CD4-positive, alpha-beta T cell treated with Interleukin-2 at 100 ng/mL for 4 hours (primary cell): ENCODE measurements around the gene TEX2.
"Not testable (repeated sequence)": the region's sequence is repeated elsewhere in the genome, so short reads cannot be mapped to it uniquely, and the experiment has no call there.

Experiments
- DNase-seq: peaks from one replicate; pipeline ENCODE4 v3.0.0-alpha.2; 2020; ENCODE audit warnings: low spot score

Gene TEX2

GRCh38 chr17:64240261-64240740, 22.8 kb downstream of the TEX2 start:
- no peak for DNase-seq

GRCh38 chr17:64238449-64238848, 24.6 kb downstream of the TEX2 start:
- not testable (repeated sequence) for DNase-seq

DNA sequence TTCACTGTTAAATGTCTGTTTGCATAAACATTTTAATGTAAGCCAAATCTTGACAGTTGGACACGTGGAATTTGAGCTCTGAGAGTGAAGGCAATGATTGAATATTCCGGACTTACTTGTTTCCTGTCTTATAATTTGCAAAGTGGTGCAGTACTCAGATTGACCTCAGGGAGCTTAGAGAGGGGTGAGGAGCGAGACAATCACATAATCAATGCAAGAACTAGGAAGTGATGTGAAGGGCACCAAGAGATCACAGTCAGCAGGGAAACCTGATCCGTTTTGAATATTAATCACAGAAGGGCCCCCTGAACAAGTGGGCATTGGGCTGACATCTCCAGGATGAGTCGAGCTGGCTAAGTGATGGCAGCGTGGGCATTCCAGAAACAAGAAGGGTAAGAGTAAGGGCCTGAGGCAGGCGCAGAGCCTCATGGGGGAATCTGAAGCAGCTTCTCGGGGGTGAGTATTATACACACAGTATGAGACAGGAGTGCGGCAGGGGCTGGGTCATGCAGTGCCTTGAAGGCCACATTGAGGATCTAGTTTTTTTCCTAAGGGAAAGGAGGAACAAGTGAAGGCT, 26.1 kb downstream of the TEX2 start:
- no peak for DNase-seq

DNA sequence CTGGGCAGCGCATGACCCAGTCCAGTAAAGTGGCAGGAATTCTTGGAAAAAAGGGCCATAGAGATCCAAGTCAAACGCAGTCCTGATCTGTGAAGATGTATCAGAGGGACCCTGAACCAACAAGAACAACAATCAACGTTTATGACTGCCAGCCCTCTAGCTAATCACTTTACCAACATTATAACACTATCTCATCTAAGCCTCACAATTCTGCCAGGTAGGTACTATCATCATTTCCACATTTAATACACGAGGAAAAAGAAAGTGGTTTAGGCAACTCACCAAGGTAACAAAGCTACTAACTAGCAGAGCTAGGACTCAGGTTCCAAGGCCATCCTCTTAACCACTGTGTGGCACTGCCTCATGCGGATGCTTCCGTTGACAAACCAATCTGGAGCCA, 28.1 kb downstream of the TEX2 start:
- DNase-seq, result no peak

DNA sequence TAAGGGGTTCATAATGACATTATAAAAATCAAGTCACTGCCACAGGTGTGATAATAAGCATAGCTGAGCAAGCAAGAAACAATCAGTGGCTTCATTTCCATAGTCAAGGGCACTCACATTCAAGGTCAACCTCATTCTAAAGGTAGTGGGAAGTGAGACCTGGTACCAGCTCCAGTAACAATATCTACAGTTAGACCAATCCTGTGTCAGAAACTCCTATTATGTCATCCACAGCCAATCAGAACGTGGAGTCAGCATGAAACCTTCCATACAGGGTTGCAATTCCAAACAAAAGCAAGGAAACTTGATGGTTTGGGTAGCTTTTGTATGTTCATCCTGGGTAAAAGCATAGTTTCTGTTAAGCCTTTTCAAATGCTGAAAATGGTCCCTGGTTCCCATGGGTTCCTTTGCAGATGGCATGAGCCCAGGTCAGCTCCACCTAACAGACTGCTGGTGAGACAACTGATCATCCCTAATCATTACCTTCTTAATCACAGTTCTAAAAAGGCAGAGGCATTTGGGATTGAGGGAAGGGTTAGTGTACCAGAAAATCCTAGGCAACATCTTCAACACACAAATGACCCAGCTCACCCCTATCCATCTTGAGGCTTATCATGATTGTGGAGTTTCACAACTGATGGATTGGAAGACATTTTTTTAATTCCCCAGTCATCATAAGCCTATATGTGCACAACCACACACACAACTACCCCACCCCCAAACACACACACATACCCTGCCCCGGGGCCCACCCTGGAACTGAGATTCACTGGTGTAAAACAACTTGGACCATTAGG, 30.4 kb downstream of the TEX2 start:
- no peak for DNase-seq

DNA sequence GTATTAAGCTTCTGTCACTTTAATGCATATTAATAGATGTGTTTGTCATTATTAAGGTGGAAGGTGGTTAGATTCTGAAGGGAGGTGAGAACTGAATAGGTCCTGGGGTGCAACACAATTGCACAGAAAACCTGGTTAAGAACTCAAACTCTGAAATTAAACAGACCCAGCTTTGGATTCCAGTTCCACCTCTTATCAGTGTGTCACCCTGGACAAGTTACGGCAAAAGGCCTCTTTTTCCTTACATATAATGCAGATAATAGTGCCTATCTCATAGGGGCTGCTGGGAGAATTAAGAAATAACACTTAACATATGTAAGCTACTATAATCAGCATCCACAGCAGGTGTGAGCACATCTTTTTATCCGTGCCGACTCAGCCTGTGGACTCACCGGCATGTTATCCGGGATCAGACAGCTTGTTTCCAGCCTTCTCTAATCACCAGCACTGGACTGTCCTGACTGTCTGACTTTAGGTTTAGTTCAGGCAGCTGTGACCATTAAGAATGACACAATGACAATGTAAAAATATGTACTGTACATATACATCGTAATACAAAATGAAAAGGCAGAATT, 31.4 kb downstream of the TEX2 start:
- DNase-seq, result no peak

- no peak for DNase-seq
These were observed 32.2 kb downstream of the TEX2 start for GRCh38 chr17:64230791-64231408.

DNA sequence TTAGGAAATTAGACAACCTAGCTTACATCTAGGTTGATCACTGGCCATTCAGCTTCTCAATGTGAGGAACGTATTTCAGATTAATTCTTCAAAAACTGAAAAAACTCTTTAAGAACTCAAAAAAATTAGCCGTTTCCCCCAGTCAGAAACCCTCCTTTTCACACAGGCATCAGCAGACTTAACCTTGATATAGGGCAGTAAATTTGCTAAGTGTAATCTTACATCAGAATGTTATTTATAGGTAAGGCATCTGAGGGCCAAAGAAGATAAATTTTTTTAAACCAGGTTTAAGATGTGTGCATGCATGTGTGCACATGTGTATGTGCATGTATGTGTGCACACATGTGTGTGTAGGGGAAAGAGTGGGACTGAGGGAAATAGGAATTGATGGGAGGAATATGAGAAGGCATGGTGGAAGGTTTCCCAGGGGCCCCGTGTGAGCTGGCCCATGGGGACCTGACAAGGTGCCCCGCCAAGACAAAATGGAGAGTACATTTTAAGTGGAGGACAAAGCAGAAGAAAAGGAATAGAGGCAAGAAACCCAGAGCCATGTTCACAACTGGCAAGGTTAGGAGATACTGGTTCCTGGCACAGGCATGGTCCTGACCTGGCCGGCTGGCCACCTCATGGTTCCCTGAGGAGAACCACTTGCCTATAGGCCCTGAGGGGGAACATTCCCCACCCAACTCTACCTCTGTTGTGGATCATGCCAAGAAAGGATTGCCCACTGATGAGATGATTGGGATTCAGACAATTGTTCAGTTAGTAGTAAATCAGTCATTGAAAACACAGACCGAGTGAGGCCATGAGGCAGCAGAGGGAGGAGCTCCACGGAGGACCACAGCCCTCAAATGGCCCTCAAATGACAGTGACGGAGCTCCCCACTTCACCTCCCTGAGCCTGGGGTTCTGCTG, 33.0 kb downstream of the TEX2 start:
- DNase-seq, result no peak

DNA sequence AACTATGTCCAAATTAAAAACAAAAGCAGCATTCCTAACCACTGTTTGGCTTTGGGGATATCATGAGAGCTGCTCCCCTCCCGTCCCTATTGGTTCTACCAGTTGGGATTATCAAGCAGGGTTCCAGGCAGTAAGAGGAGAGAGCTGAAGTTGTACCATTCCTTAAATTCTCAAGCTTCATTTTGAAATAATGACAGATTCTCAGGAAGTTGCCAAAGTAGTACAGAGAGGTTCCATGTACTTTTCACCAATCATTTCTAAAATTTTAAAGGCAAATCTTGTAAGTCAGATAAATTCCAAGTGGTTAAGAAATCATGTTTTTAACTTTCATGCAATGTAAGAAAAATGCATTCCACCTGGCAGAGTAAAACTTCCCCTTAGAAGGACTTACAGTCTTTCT, 36.9 kb downstream of the TEX2 start:
- DNase-seq, result no peak

- no peak for DNase-seq
These were observed 37.6 kb downstream of the TEX2 start for GRCh38 chr17:64225410-64225809.

DNA sequence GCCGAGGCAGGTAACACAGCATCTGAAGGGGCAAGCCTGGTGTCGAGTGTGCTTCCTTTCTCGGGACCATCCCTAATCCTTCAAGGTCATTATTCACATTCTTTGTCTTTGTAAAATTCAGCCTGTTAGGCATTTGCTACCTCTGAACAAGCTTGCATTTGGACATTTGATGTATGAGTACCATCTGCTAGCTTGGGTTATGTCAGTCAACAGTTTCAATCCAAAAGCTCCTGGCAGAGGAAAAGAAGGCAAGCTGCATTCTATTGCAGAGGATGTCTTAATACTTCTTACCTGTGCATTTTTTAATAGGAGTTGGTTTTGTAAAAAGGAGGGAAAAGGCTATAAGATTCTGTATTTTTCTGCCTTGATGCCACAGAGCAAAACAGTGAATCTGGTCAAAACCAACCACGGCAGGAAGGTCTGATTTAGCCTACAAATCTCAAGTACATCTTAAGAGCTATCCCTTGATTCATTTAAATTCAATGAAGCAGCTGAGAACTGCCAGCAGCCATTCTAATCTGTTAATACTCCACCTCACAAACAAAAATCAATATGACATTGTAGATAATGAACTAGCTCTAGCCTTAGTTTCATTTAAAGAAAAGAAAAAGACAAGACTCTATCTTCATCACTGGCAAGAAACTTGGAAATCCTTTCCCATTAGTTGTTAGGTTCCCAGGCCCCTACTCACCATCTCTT, 39.0 kb downstream of the TEX2 start:
- DNase-seq, result no peak

DNA sequence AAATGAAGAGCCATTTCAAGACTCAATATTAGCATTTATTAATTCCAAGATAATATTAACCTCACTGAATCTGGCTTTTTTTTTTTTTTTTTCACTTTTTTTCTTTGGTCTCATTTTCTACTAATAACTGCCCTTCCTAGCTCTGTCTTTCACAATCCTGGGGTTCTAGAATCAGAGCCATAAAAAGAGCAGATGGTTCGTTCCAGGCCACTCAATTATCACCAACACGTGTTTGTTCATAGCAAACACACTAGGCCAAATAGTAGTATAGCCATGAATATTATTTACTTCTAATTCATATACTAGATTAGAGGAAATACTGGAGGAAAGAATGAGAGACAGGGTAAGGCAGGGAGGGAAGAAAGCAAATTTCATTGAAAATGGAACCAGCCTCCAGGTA, 39.8 kb downstream of the TEX2 start:
- no peak for DNase-seq

DNA sequence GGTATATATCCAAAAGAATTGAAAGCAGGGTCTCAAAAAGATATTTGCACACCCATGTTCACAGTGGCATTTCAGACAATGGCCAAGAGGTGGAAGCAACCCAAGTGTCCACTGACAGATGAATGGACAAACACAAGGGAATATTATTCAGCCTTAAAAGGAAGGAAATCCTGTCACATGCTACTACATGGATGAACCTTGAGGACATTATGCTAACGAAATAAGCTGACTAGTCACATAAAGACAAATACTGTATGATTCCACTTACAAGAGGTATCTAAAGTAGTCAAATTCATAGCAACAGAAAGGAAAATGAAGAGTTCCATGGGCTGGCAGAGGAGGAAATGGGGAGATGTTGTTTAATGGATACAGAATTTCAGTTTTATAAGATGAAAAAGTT, 41.4 kb downstream of the TEX2 start:
- no peak for DNase-seq

DNA sequence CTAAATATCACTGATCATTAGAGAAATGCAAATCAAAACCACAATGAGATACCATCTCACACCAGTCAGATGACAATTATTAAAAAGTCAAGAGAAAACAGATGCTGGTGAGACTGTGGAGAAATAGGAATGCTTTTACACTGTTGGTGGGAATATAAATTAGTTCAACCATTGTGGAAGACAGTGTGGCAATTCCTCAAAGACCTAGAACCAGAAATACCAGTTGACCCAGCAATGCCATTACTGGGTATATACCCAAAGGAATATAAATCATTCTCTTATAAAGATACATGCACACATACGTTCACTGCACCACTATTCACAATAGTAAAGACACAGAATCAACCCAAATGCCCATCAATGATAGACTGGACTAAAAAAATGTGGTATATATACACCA, 42.5 kb downstream of the TEX2 start:
- DNase-seq, result not testable (repeated sequence)

DNA sequence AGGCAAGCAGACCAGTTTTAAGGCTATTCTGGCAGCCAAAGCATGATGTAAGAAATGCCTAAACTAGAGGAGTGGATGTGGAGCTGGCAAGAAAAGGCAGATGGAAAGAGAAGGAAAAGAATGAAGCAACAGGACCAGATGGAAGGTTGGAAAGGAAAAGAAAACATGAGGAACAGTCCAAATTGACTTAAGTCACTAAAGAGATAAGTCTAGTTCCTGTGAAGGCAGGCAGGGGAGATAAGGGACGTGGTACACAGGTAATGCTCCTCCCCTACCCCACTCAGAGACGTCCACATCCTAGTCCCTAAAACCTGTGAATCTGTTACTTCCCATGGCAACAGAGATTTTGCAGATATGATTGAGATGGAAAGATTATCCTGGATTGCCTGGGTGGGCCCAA, 43.5 kb downstream of the TEX2 start:
- no peak for DNase-seq

GRCh38 chr17:64218066-64218465, 45.0 kb downstream of the TEX2 start:
- peak; percentile 2 for DNase-seq

GRCh38 chr17:64217249-64217691, 45.8 kb downstream of the TEX2 start:
- no peak for DNase-seq

- DNase-seq, result no peak
These were observed 46.5 kb downstream of the TEX2 start for GRCh38 chr17:64216338-64217248.

- no peak for DNase-seq
These were observed 47.1 kb downstream of the TEX2 start for GRCh38 chr17:64216000-64216337.

- no peak for DNase-seq
These were observed 48.1 kb downstream of the TEX2 start for GRCh38 chr17:64214950-64215349.
